Breast epithelium (tissue), 3 donors: ENCODE measurements around the gene ASXL1.

Experiments used
- POLR2A ChIP-seq: fragments of 450-650 bp; IDR thresholded peaks from one replicate; pipeline ENCODE4 v1.6.1; 2016; ENCODE audit warnings: antibody characterized with exemption, mild to moderate bottlenecking, moderate library complexity
- TF ChIP-seq, protein P1 (sequence below), 3 donors: fragments of 450-650 bp; IDR thresholded peaks; one replicate each; pipeline ENCODE4 v1.5.1; 2016 to 2017; ENCODE audit warnings: antibody characterized with exemption in 3 of 3, mild to moderate bottlenecking in 3 of 3, moderate library complexity in 3 of 3

DNA sequence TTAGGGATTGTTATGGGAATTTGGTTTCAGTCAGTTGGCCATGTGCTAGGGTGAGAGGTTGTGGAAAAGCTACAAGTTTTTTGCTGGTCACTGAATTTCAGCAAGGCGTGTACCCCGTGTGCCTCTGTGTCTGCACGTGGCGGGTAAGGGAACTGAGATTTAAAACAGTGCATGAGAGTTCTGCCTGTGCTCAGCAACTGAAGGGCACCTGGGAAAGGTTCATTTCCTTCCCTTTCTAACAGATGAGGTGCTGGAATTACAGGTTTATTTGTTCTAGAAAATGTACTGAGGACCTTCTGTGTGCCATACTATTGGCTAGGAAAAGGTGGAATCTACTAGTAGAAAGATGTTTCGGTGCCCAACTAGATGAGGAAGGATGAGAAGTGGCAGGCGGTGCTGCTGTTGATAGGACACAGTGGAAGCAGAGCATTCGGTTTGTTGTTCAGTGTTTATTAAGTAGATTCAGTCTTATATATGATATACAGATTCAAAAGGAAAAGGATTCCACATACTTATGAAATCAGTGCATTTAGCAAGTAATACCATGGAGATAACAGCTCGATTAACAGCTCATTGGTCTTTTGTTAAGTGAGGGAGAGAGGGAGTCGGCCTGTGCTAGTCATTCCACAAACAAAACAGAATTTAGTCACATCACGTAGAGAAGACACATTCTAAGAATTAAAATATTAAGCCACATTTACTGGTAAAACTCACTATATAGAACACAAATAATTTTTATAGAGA lies 84.7 kb downstream of the ASXL1 start:
- TF ChIP-seq, protein P1, sequence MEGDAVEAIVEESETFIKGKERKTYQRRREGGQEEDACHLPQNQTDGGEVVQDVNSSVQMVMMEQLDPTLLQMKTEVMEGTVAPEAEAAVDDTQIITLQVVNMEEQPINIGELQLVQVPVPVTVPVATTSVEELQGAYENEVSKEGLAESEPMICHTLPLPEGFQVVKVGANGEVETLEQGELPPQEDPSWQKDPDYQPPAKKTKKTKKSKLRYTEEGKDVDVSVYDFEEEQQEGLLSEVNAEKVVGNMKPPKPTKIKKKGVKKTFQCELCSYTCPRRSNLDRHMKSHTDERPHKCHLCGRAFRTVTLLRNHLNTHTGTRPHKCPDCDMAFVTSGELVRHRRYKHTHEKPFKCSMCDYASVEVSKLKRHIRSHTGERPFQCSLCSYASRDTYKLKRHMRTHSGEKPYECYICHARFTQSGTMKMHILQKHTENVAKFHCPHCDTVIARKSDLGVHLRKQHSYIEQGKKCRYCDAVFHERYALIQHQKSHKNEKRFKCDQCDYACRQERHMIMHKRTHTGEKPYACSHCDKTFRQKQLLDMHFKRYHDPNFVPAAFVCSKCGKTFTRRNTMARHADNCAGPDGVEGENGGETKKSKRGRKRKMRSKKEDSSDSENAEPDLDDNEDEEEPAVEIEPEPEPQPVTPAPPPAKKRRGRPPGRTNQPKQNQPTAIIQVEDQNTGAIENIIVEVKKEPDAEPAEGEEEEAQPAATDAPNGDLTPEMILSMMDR (IDR thresholded peaks at IDR 0.05): no peak
- no peak for TF ChIP-seq POLR2A
